ENCODE measurements around the gene CSMD2.

The CSMD2 gene

DNA sequence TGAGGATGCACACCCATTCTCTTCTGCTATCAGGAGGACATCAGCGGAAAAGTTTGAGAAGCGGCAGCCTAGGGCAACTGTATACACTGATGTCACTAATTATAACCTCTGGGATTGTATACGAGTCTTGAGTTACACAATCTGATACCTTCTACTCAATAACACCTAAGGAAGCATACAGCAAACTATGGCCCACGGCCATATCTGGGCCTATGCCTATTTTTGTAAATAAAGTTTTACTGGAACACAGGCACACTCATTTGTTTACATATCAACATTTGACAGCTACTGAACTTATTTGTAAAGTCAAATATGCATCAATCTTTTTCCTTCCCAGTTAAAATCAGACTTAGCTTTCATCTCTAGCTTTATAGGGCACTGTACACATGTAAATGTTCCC is 505.4 kb downstream of the CSMD2 start:
- DNase-seq: no peak

DNA sequence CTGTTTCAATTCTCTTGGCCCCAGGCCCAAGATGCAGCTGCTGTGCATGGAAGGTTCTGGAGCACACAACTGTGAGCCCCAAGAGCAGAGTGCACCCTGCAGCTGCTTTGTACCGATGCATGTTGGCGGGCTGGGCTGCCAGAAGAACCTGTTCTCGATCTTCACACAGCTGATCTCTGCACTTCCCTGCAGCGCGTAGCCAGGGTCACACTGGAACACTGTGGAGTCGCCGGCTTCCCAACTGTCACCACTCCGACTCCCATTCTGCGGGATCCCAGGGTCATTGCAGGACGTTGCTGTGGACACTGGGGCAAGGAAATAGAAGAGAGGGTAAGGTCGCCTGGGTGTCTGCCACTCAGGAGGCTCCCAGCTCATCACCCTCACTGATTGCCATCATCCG is 507.2 kb downstream of the CSMD2 start:
- DNase-seq: no peak

DNA sequence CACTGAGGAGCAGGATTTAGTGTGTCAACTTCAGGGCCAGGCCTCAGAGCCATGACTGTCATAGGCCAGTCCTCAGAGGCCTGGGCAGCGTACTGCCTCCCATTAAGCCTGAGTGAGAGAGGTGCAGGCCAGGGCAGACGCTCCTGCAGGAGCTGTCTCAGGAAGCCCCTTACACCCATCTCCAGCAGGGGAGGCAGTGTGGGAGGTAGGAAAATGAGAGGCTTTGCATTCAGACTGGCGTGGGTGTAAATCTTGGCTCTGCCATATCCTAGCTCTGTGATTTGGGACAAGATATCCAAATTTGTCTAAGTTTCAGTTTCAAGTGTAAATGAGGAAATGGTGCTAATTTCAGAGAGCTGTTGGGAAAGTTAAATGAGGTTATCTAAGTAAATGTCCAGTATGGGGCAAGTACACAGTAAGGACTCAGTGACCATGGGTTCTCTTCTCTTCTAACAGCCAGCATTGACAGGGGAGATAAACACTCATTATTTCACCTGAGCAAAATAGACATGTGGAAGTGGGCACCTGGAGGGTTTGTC is 508.5 kb downstream of the CSMD2 start:
- no peak for DNase-seq

DNA sequence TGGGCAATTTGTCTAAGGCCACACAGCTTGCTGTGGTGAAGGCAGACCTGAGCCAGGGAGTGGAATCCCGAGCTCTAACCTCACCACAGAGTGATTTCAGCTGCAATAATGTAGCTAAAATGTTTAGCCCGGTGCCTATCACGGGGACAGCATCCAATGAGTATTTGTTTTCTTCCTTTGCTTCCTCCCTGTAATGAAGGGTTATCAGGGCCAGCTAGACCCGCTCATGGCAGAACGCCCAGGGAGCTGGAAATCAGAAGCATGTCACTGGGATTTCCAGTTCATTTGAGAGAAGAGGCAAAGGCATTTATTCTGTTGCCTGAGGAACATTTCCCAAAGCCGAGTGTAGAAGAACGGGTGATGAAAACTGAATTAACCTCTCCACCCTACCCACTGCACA is 509.5 kb downstream of the CSMD2 start:
- DNase-seq: no peak

DNA sequence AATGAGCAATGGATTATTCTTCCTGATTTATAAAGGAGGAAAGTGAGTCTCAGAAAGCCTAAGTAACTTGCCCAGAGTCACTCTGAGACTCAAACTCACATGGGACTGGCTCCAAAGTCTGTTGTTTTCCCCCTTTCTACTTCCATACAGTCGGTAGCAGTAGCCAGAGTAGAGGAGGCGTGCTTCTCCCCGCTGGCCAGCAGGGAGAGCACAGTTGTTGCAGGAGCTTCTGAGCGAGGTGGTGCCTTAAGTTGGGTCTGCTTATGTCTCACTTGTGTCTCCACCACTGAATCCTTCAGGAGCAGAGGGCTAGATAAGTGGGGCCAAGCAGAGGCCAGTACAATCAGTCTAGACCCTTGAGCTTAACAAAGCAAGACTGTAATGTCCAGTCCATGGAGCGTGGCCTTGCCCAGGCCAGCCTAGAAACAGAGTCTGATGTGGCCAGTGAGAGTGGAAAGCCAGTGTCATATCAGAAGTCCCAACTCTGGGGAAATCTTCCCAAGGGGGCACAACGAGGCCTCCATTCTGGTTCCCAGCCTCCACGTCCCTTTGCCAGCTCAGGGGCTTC is 510.7 kb downstream of the CSMD2 start:
- no peak for DNase-seq

DNA sequence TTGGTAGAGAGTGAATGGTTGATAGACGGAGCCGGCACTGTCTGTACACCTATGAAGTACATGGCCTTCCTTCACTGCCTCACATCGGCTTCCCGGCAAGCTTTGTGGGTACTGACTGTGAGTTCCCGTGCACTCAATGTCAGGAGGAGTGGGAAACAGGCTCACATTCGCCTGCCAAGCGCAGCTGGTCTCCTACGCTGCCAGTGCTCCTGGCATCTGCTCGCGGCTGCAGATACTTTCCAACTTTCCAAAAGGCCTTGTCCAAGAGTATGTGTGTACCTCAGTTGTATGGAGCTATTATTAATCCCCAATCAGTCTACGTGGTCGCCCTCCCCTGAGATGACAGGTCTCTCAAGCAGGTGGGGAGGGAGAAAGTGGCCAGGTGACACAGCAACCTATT is 511.8 kb downstream of the CSMD2 start:
- DNase-seq: no peak

DNA sequence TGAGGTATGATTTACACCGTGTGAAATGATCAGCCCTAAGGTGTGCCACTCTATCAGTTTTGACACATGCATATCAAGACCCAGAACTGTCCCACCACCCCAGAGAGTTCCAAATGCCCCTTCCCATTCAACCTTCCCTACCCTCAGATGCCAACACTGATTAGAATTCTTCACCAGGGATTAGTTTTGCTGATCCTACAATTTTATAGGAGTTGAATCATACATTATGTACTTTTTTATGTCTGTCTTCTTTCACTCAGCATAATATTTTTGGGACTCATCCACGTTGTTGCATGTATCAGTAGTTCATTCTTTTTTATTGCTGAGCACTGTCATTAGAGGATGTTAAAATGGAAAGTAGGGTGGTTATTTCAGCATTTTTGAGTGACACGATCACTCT is 514.3 kb downstream of the CSMD2 start:
- no peak for DNase-seq

DNA sequence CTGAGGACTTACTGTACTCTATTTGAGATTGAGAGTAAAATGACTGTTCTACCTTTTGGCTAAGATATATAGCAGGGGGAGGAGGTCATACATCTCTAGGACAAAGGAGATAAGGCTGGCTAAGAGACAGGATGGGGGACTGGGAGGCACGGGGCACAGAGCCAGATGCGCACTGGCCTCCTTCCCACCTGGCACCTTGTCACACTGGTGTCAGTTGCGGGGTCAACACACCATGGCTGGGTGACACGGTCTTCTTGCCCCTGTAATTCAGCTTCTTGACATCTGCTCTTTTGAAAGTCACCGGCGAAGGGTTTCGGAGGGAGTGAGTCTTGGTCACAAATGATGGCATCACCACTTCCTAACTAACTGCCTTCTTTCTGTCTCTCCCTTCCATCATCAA is 515.3 kb downstream of the CSMD2 start:
- DNase-seq: no peak

DNA sequence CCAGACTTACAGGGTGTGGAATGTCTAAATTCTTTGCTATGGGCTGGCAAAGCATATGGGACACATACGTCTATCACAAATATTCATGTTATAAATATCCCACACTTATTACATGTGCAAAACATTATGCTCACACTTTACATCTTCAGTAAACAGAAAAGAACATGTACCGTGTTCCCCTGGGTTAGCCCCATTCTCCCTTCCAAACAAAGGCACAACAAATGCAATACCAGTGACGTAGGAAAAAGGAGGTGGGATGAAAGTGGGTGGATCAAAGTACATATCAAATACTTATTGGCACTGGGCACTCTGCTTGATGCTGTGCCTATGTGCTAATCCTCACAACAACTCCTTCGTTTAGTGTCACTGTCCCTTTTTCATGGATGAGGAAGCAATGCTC is 521.8 kb downstream of the CSMD2 start:
- no peak for DNase-seq

DNA sequence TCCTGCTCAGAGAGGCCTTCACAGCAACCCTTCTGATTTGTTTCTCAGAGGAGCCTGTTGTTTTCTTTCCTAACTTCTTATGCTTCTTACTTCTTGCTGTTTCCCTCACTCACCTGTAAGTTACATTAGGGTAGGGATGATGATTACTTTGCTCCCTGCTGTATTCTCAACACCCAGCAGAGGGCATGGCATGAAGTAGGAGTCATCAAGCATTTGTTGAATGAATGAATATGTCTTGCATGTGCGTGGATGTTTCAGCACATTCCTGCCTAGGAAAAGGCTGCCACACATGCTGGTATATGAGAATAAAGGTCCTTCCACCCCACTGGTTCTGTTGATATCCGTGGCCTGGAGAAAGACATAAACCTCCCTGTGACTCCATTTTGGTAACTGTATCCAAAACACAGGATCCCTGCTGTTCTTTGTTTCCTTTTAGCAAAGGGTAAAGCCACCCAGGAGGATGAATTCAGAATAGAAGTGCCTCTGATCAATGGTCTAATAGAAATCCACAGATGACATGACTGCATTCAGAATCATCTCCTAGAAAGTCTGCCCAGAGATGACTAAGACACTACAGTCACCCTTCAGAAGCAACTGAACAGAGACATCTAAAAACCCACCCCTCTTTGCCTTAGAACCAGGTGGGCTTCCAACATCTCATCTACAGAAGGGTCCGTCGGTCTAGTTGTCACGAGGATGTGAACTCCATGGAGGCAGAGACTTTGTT is 523.8 kb downstream of the CSMD2 start:
- no peak for DNase-seq

DNA sequence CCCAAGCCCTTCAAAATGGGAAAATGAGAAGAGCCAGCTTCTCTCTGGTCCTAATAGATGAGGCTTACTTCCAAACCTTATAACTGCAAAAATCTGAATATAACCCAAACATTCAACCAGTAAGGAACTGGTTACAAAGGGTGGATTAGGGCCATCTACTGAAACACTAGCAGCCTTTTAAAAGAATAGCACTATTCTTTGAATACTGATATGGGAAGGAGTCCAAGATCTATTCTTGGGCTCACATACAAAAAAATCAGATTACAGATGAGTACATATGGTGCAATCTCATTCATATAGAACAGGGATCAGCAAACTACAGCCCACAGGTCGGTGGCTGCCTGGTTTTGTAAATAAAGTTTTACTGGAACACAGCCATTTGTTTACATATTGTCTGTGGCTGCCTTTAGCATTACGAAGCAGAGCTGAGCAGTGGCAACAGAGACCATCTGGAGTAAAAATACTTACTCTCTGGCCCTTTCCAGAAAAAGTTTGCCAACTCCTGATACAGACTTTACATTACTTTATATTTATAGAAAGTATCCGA is 524.8 kb downstream of the CSMD2 start:
- DNase-seq: no peak

DNA sequence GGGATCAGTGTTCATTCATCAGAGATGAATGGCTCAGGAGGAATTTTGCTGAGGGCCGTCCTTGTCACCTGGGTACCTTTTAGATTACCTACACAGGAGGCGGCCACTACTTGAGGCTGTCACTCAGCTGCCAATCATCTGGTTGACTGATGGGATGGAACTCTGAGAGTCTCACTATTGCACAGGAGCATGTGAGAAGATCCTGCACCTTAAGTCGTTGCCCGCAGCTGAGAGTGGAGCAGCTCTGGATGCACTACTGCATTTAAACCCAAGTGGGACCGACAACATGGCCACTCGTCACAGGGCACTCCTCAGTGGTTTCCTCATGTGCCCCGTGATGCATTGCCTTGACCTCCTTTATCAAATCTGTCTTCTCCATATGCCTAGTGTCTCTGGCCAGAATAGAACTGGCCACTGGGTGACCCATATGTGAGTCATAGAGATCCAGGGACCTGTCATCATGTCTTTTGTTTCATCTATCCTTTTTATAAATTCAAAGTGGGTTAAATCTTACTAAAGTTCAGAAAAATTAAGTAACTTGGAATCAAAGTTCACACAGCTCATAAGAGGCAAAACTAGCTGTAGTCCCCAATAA is 527.1 kb downstream of the CSMD2 start:
- no peak for DNase-seq

DNA sequence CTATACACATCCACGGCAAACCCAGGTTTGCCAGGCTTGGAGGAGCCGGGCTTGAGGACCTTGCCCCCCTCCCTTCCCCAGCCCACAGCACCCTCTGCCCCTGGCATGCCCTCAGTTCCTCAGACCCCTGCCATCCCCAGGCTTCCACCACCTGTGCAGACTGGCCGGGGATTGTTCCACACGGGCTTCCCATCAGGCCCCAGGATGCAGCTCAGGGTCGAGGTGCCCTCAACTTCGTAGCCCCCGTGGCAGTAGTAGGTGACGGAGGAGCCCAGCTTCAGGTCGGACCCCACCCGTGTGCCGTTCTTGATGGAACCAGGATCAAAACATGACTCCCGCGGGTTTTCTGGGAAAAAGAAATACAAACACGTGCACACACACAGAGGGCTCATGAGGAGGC is 528.8 kb downstream of the CSMD2 start:
- no peak for DNase-seq

DNA sequence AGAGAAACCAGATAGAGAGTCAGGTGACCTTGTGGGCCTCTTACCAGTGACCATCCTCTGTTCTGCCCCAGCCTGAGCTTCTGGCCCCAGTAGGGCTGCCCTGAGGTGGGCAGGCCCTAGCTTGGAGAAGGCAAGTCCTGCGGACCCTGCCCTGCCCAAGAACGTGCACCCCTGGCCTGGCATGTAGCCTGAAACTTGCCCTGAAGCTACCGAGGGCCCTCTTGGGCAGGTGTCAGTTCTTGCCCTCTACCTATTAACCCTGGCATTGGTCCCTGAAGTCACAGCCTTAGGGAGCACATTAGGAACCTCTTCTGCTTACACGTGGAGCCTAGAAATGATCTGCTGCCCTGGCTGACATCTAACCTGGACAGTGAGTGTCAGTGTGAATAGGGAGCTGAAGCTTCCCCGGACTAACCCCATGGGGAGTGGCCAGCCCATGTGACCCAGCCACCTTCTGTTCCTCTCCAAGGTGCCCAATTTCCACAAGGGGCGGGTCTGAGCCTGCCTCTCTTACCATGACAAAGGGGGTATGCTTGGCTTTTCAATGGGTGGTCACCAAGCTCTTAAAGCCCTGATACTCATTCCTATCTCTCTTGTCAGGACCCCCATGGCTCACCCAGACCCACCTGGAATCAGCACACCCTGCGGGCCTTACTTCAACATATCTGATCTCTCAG is 529.6 kb downstream of the CSMD2 start:
- no peak for DNase-seq

DNA sequence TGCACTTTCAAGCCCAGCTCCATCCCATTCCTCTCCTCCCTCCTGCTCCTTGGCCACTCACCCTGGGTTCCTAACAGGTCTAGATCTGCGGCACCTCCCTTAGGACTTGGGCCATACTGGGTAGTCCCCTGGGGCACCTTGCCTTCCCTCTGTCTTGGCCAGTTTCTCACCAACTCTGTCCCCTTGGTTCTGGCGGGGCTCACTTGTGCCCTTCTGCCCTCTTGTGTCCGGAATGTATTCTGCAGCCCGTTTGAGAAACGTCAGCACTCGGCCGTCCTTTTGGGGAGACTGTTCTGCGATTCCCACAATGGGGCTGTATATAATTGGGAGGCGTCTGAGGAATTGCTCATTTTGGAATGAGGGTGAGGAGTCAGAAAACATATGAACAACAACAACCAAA is 530.2 kb downstream of the CSMD2 start:
- DNase-seq: no peak

DNA sequence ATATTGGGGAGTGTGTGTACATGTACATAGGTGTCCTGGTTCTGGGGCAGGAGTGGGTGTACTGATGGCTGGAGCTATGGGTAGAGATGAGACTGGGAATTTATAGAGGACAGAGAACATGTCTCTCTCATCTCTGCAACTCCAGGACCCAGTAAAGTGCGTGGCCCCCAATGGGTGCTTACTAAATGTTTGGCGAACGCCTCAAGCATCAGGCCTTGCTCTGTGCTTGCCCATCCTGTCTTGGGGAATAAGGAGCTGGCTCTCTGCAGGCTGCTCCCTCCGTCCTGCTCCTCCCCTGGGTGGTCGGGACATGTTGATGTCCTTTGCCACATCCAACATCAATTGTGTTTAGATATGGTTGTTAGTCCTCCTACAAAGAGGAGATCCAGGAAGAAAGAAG is 530.9 kb downstream of the CSMD2 start:
- no peak for DNase-seq

DNA sequence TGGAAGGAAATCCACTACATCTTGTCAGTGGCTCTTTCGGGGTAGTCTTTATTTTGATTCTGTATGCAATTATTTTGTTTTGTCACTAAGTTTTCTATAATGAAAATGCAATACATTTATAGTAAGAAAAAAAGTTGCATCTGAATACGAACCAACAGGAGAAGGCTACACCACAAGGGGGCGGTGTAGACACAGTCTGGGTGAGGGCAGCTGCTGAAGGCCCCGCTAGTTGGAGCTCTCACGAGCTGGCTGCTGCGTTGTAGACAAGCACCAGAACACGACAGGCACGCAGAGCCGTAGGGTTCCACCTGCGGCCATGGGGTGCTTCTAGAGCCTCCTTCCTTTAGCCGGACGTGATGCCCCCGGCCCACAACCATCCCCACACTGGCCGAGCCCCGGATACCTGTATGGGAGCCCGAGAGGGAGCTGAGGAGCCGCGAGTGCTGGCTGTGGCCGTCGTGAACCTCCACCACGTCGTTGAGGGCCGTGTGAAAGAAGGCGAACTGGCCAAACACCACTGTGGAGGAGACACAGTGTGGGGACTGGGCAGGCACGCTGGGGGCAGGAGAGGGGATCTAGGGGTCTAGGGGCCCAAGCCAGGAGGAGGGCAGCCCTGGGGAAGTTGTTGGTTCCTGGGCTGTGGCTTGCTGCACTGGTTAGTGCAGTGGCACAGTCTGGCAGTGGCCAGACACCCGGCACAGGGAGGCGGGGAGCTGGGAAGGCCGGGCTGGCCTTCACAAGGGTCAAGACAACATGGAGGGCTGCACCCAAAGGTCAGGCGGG is 531.8 kb downstream of the CSMD2 start:
- DNase-seq: peak; percentile 93

DNA sequence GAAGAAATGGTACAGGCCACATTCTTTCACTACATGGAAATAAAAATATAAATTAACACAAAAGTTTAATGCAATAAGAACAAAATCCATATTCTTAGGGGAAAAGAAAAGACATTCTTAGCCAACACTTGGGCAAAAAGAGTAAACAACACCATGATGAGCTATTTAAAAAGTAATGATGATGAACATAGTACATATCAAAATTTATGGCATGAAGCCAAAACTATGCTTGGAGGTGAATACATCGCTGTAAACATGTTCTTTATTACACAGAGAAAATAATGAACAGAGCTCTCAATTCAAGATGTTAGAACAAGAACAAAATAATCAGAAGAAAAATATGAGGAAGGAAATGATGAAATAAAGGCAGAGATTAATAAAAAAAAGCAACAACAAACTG is 534.3 kb downstream of the CSMD2 start:
- DNase-seq: no peak

DNA sequence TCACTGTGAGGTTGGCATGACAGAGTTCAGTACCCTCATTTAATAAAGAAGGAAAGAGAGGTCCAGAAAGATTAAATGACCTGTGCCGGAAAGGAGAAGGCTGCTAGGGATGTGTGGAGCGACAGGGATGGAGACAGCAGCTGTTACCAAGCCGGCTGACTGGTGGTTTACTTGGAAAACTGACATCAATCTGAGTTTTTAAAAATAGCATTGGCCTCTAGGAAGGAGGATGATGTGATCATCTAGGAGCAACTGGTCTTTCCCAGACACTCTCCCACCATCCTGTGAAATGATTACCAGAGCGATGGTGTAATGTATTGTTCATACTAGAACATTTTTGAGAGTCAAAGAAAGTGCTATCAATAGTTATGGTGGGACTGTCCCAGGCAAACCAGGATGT is 538.2 kb downstream of the CSMD2 start:
- no peak for DNase-seq

DNA sequence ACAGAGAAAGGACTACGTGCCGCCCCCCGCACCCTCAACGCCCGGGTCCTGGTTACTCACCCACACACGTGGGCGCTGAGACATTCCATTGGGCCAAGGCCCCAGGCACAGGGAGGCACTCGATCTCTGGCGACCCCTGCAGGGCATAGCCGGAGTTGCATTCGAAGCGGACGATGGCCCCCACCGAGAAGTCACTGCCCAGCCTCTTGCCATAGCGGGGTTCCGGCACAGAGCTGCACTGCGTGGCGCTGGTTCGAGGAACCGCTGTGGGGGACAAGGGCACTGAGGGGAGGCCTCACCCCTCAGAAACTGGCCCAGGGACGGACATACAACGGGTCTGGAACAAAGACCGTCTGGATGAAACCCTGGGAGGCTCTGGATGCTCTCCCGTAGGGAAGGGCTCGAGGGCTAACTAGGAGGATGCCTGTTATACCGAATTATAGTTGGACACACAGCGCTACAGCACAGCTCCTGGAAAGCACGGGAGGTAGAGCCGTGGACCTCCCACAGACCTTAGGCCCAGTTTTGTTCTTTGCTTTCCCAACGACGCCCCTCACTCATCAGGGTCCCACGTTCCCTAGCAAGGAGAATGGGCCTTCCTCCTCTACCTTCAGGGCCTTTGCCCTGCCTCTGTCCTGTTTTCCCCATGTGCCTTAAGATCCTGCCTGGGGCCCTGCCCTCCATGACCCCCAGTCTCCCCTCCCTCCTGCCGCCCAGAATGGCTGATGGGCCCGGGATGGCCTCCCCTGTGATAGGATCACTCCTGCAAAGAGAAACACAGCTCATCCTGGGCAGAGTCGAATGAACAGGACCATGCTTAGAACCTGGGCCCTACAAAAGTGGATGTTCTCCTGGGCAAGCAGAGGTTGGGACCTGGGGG is 539.8 kb downstream of the CSMD2 start:
- DNase-seq: peak; percentile 67

DNA sequence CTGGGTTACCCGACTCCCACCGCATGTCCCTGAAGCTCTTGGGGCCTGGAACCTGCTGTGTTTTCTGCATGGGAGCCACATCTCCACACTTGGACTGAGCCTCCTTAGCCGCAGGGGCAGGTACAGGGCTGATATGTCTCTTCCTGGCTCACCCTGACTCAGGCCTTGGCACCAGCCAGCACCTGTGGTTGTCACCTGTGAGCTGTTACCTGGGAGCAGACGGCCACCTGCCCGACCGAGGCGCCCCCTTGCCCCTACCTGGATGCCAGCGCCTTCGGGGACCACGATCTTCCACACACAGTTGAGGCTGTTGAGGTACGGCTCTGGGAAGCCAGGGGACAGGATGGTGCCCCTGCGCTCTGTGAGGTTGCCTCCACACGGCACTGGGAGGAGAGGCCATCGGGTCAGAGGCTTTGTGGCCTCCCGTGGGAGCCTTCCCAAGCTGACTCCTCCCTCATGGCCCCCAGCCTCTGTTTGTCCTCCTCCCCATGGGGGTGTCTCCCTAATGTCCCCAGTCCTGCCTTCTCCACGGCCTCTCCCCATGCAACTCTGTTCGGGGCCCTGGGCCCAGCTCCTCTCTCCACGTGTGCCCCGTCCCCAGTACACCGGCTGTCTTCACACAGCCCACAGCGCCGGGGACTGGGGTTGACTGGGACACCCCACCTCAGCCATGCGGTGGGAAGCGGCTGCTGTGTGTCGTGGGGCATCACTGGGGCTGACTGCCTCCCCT is 540.6 kb downstream of the CSMD2 start:
- DNase-seq: no peak

Measured in activated effector memory CD4-positive, alpha-beta T cell treated with anti-CD3 and anti-CD28 coated beads, Interleukin-2, amount 50 U/mL, for 16 hours (primary cell).